Loucy (cell line): Measurements from ENCODE around the gene MUC6.

Experiments used
- CTCF ChIP-seq: fragments of 200-600 bp; sonication (generic); conservative IDR thresholded peaks from 2 replicates; pipeline ENCODE4 v1.5.1; 2014; ENCODE audit warnings: mild to moderate bottlenecking, antibody characterized with exemption, low read length
- EZH2phosphoT487 ChIP-seq: fragments of 200-600 bp; IDR thresholded peaks from 2 replicates; pipeline ENCODE4 v1.6.1; 2018; ENCODE audit warnings: antibody characterized with exemption, mild to moderate bottlenecking, moderate library complexity, borderline replicate concordance

GRCh38 chr11:984546-984945 is 52.0 kb downstream of the MUC6 start:
- no peak for TF ChIP-seq CTCF
- TF ChIP-seq EZH2phosphoT487, result no peak
